RPMI8226 (cell line): ENCODE data around the gene NPR1.
"Not testable (repeated sequence)": the region's sequence is repeated elsewhere in the genome, so short reads cannot be mapped to it uniquely, and the experiment has no call there.

ENCODE experiments used
- DNase-seq: peaks from one replicate; pipeline ENCODE4 v3.0.0-alpha.2; 2015

NPR1 gene

GRCh38 chr1:153683854-153684253 lies 5.4 kb downstream of the NPR1 start:
- no peak for DNase-seq

GRCh38 chr1:153684892-153685291 lies 6.4 kb downstream of the NPR1 start:
- DNase-seq = no peak

- no peak for DNase-seq
Measured at GRCh38 chr1:153685544-153686340, 7.3 kb downstream of the NPR1 start.

- DNase-seq = no peak
Measured at GRCh38 chr1:153687346-153688125, 9.0 kb downstream of the NPR1 start.

- DNase-seq = no peak
Measured at GRCh38 chr1:153688276-153688675, 9.8 kb downstream of the NPR1 start.

- no peak for DNase-seq
Measured at GRCh38 chr1:153688736-153689328, 10.3 kb downstream of the NPR1 start.

GRCh38 chr1:153693466-153693865 lies 15.0 kb downstream of the NPR1 start:
- DNase-seq = no peak

- no peak for DNase-seq
Measured at GRCh38 chr1:153696741-153697140, 18.3 kb downstream of the NPR1 start.

- DNase-seq = no peak
Measured at GRCh38 chr1:153697191-153698019, 18.9 kb downstream of the NPR1 start.

GRCh38 chr1:153698020-153698922 lies 19.8 kb downstream of the NPR1 start:
- no peak for DNase-seq

- no peak for DNase-seq
Measured at GRCh38 chr1:153698923-153699714, 20.6 kb downstream of the NPR1 start.

- no peak for DNase-seq
Measured at GRCh38 chr1:153699768-153700167, 21.3 kb downstream of the NPR1 start.

GRCh38 chr1:153705484-153705883 lies 27.0 kb downstream of the NPR1 start:
- no peak for DNase-seq

GRCh38 chr1:153711026-153711425 lies 32.5 kb downstream of the NPR1 start:
- DNase-seq = no peak

- DNase-seq = not testable (repeated sequence)
Measured at GRCh38 chr1:153716211-153716610, 37.7 kb downstream of the NPR1 start.

- no peak for DNase-seq
Measured at GRCh38 chr1:153717330-153717729, 38.8 kb downstream of the NPR1 start.

- no peak for DNase-seq
Measured at GRCh38 chr1:153723687-153724086, 45.2 kb downstream of the NPR1 start.

GRCh38 chr1:153724634-153725033 lies 46.1 kb downstream of the NPR1 start:
- not testable (repeated sequence) for DNase-seq

GRCh38 chr1:153727463-153728304 lies 49.2 kb downstream of the NPR1 start, which contains the start of gene INTS3:
INTS3 (plus strand) TSS chr1:153728050; CDS start chr1:153728635, 585 bp downstream.
- DNase-seq = peak; percentile 100
